ENCODE measurements around the gene FLRT2. TPM values are rescaled to one million over a fixed set of nuclear protein-coding genes. Genes with fewer than 3 reads are reported as not detected.

Gene FLRT2
- total RNA-seq, 1 experiment from 2014 or later: under 0.01 TPM

DNA sequence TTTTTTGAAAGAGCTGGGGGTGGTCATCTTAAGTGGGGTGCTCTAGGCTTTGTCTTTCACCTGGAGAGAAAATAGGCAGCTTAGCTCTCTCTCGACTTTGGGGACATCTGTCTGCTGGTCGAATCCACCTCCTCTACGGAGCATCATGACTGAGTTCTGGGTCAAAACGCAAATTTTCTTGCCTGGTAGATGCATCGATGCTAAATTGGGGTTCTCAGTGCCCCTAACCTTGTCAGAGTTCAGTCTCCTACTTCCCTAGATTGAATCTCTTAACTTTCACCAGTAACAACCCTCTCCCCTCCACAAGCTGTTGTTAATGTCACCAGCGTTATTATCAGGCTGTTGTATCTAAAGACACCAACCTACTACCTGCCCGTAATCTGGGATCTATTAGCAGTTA, 682 bp downstream of the FLRT2 start:
- DNase-seq (ENCODE audit: low read depth): no peak

DNA sequence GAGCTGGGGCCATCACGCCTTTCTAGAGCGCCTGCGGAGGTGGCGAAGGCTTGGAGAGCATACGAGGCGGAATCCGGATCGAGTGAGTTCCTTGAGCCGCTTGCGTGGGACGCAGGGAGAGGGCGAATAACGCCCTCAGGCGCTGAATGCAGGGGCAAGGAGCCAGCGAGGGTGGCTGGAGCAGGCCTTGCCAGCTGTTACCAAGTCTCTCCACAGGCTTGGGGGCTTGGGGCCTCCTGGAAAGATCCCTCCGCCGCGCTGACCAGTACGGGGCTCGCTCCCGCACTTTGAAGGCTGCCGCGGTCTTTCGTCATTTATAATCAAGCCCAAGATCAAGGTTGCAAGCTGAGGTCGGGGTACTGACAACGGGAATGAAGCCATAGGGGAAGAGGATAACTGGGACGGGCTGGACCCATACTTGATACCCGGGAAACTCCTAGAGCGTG, 1.2 kb downstream of the FLRT2 start:
- no peak for DNase-seq (ENCODE audit: low read depth)

GRCh38 chr14:85531587-85532373, 1.8 kb downstream of the FLRT2 start:
- DNase-seq (ENCODE audit: low read depth): no peak

DNA sequence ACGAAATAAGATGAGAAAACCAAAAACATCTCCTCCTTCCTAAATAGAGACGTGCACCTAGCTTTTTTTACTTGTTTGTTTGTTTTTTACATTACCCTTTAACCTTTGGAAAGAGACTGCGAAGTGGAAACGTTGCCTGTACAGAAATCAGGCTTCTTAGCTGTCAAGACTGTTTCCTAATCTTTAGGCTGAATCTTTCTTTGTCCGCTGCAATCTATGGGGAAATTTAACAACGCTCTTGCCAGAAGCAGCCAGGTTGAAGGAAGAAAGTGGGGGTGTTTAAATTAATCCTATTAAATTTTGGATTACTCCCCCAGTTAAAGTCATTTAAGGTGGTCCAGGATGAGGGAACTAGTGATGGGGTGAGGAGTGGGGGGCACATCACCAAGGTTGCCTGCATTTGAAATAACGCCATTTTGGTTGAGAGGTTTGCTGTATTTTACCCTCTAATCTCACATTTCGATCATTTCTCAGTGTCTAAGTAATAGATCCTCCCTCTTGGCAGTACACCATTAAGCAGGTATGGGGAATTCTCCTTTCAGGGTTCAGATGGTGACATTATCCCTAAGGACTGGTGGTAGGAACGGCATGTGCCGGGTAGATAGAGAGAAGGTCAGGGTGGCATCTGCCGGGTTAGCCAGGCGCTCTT, 2.6 kb downstream of the FLRT2 start:
- DNase-seq (ENCODE audit: low read depth): no peak

- DNase-seq (ENCODE audit: low read depth): no peak
These were observed 3.3 kb downstream of the FLRT2 start for GRCh38 chr14:85533023-85533860.

DNA sequence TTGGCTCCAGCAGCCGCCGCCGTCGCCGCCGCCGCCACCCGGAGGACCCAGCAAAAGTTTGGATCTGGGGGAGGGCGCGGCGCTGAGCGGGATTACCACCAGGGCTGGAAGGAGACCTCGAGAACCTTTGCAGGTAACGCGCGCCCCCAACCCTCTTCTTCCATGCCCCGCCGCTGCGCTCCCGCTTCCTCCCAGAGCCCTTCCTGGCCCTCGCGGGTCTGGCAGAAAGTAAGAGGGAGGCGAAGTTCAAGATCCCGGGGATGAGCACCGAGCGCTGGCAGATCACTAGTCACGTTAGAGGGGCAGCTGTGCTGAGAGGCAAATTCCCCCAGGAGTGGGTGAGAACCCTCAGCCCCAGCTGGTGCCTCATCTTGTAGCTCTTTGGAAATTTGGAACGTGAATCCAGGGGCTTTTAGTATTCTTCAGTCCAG, 3.9 kb downstream of the FLRT2 start:
- DNase-seq (ENCODE audit: low read depth): no peak

- DNase-seq (ENCODE audit: low read depth): no peak
These were observed 4.7 kb downstream of the FLRT2 start for GRCh38 chr14:85534458-85535293.

DNA sequence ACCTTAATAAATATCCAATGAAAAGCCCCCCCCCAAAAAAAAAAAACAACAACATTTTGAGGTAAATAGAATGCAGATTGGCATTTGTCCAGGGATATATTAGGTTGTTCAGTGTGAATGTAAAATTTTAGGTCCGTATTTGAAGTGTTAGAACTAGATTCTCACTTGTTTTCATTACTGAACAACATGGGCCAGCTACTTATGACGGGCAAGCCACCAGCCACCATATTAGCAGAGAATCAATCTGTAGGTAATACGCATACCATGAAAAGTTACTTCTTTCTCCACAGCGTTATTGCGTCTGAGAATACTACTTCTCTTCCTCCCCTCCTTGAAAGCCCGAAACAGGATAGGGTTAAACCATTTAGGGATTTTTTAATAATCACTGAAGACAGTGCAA, 5.4 kb downstream of the FLRT2 start:
- DNase-seq (ENCODE audit: low read depth): no peak

GRCh38 chr14:85535991-85536832, 6.3 kb downstream of the FLRT2 start:
- DNase-seq (ENCODE audit: low read depth): no peak

DNA sequence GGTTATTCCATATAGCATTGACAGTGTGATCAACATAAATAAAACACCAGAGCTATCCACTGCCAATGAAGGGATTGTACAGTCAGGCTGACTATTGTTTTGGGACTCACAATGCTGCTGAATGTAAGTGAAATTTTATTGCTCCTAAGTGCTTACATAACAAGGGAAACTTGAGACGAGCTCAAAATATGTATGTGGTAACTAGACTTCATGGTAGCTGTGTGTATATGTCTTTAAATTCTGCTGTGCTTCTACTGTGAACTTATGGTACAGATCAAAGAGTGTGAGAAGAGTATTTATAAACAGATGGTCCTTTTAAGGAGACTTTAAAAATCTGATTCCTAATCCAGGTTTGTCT, 6.9 kb downstream of the FLRT2 start:
- no peak for DNase-seq (ENCODE audit: low read depth)

GRCh38 chr14:85537526-85537925, 7.6 kb downstream of the FLRT2 start:
- no peak for DNase-seq (ENCODE audit: low read depth)

GRCh38 chr14:85538636-85539035, 8.7 kb downstream of the FLRT2 start:
- no peak for DNase-seq (ENCODE audit: low read depth)

- no peak for DNase-seq (ENCODE audit: low read depth)
These were observed 9.6 kb downstream of the FLRT2 start for GRCh38 chr14:85539510-85539909.

DNA sequence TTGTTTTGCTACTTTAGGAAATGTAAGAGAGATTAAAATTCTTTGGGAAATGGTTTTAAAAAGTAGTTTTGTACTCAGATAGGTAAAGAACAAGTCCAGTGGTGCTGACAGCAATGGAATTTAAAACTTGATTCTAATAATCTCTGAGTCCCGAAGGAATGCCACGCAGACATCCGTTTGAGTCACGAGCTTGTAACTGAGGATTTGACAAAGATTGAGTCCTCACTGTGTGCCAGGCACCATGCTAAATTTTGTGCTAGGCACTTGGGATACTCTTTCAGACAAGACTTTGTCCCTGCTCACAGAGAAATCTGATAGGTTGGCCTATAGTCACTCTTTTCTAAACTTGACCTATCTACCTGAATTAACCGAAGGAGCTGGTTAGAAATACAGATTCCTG, 12.7 kb downstream of the FLRT2 start:
- DNase-seq (ENCODE audit: low read depth): no peak

- no peak for DNase-seq (ENCODE audit: low read depth)
These were observed 15.8 kb downstream of the FLRT2 start for GRCh38 chr14:85545738-85546137.

DNA sequence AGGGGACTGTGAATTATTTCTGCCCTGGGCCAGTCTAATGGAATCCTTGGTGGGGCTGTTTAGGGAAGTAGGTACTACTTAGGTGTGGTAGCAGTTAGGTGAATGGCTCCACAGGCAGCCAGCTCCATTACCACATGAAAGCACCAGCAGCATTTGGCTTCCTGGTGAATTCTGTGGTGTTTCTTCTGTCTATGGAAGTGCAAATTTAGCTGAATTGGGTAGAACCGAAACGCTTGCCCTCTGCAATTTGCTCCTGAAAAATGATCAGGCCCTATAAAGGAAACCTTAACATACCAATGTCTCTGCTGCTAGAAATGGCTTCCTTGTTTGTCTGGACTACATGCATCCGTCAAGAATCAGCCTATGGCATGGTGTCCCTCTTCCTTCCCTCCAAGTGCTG, 16.4 kb downstream of the FLRT2 start:
- no peak for DNase-seq (ENCODE audit: low read depth)

DNA sequence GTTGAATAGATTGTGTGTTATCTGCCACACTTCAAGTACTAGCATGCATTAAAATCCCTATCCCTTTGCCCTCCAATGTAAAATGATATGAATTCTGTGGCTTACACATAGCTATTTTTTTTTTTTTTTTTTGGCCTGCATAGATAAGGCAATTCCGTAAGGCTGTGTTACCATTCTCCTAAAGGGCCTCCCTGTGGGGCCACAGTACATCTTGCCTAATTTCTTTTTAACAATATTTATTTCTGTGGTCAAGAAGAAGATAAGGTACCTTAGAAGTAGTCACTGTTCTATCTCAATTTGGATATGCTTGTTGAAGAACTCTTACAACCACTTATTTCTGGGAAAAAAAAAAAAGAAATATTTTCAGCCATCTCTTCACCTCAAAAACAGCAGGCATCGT, 19.8 kb downstream of the FLRT2 start:
- DNase-seq (ENCODE audit: low read depth): no peak

DNA sequence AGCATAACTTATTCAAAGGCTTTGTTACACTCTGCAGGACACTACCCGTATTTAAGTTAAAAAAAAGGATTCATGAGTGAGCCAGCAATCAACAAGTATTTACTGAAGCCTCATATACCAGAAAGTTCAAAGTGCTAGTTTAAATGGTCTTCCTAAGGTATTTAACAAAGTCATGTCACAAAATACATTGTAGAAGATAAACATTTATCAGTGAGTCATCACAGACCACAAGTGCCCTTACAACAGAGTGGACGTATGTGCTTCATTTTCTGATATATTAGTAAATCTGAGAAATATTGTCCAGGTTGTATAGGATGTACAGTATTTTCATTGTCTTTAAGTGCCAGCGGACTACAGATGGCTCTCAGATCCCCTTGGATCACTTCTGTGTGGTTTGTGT, 24.2 kb downstream of the FLRT2 start:
- no peak for DNase-seq (ENCODE audit: low read depth)

DNA sequence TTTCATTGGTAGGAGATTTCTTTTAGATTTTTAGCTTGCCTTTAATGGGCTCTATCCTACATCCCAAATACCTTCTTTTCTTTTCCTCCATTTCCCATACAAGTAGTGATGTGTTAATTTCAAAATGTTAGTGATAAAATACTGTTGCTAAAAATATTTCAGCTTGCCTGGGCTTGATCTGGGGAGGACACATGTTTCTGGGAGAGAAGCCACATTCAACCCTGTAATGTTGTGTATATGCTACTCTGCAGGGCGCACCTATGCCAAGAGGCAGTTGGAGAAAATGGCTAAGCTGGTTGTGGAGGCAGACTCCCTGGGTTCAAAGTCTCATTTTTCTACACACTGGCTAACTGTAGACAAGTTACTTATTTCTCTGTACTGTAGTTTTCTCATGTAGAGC, 26.3 kb downstream of the FLRT2 start:
- no peak for DNase-seq (ENCODE audit: low read depth)

DNA sequence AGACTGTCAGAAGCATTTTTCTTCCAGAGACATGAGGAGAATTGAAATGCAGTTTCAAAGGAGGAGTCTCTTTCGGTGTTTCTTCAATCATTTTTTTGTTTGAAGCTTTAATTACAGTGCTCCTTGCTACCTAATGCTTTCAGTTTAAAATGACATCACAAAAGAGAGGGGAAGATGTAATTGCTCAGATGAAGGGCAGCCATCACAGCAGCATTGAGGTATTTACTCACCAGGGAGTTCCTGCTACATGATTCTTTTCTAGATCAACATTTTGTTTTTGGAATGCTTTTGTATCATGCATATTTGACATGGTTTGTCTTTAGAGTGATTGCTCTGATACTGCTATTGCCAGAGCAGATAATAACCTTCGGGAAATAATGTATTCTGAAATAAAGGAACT, 28.6 kb downstream of the FLRT2 start:
- no peak for DNase-seq (ENCODE audit: low read depth)

GRCh38 chr14:85562630-85563029, 32.7 kb downstream of the FLRT2 start:
- DNase-seq (ENCODE audit: low read depth): no peak

Measured in M059J (cell line).